ENCODE measurements around the gene NCBP2L. TPM values are rescaled to one million over a fixed set of nuclear protein-coding genes. Genes with fewer than 3 reads are reported as not detected.

The NCBP2L gene
- total RNA-seq, 2 experiments from 2014 or later, result not detected

DNA sequence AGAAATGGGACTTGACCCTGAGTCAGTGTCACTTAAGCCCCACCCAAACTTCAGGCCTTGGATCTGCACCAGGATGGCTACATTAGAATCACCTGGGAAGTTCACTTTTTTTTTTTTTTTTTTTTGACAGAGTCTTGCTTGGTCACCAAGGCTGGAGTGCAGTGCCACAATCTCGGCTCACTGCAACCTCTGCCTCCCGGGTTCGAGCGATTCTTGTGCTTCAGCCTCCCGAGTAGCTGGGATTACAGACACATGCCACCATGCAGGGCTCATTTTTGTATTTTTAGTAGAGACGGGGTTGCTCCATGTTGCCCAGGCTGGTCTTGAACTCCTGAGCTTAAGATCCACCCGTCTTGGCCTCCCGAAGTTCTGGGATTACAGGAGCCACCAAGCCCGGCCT is 3.0 kb downstream of the NCBP2L start:
- no peak for DNase-seq (ENCODE audit: low spot score)
- Histone ChIP-seq H3K27ac (ENCODE audit: low read depth, low read length, poor library complexity, severe bottlenecking) (no peak overlapping the region), H3K9me2 (ENCODE audit: insufficient read depth, low read length) (no peaks in the 10 kb centered on the region), H3K79me2 (ENCODE audit: insufficient read depth, low read depth, low read length) (no peaks in the 10 kb centered on the region), H3K4me1 (ENCODE audit: insufficient read depth, low read length, poor library complexity, severe bottlenecking) (peaks cover 11% of the 10 kb centered on the region), H4K20me1 (ENCODE audit: insufficient read depth, low read length) (no peaks in the 10 kb centered on the region), H2AFZ (ENCODE audit: low read length) (no peak overlapping the region), H3K4me2 (ENCODE audit: low read length) (no peak overlapping the region), H3K9me3 (ENCODE audit: low read length) (no peaks in the 10 kb centered on the region), H3K4me3 (ENCODE audit: low read depth, low read length, poor library complexity, severe bottlenecking) (no peak overlapping the region), H3K36me3 (ENCODE audit: insufficient read depth, low read length) (no peaks in the 10 kb centered on the region)
- intact Hi-C loops (cut with micrococcal nuclease; ENCODE audit: unreplicated experiment), result no loop called here
- ChIA-PET CTCF (ENCODE audit: unreplicated experiment) (no interaction called here), POLR2A (interaction anchor here (0.5 kb wide), 1 partner anchor 8 kb away, joined by 5 read pairs; no protein-coding TSS in a partner anchor)
- no peak for TF ChIP-seq CTCF (conservative IDR thresholded peaks at IDR 0.05; ENCODE audit: low read length)
- no peak for TF ChIP-seq EZH2phosphoT487 (IDR thresholded peaks at IDR 0.05; ENCODE audit: borderline replicate concordance, low read depth, low read length)
- BruUV-seq (replicated peaks), result no TSS peak

DNA sequence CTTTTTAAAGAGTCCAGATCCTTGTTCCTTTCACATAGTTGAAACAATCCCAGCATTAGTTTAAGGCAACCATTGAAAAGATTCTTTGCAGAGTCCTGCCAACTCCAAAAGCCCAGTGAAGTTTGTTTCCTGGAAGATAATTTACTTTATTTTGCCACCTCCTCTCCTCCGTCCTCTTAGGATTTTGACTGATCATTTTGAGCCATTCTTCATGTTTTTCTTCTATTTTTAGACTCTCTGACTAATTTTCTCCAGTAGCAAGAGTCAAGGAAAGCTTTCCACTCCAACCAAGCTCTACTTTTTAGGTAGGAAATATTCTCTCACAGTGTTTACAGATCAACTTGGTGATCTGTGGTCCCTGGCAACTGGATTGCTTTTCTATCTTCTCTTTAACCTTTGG is 10.3 kb downstream of the NCBP2L start:
- Histone ChIP-seq H3K36me3 (ENCODE audit: insufficient read depth, low read length) (no peaks in the 10 kb centered on the region), H3K4me2 (ENCODE audit: low read length) (no peak overlapping the region), H3K4me3 (ENCODE audit: low read depth, low read length, poor library complexity, severe bottlenecking) (no peak overlapping the region), H3K27ac (ENCODE audit: low read depth, low read length, poor library complexity, severe bottlenecking) (no peak overlapping the region), H2AFZ (ENCODE audit: low read length) (no peak overlapping the region), H3K9me2 (ENCODE audit: insufficient read depth, low read length) (no peaks in the 10 kb centered on the region), H3K79me2 (ENCODE audit: insufficient read depth, low read depth, low read length) (no peaks in the 10 kb centered on the region), H3K9me3 (ENCODE audit: low read length) (no peaks in the 10 kb centered on the region), H3K4me1 (ENCODE audit: insufficient read depth, low read length, poor library complexity, severe bottlenecking) (no peaks in the 10 kb centered on the region), H4K20me1 (ENCODE audit: insufficient read depth, low read length) (no peaks in the 10 kb centered on the region)
- CTCF ChIA-PET (ENCODE audit: unreplicated experiment), result no interaction called here
- intact Hi-C loops (cut with micrococcal nuclease; ENCODE audit: unreplicated experiment), result no loop called here
- TF ChIP-seq CTCF (conservative IDR thresholded peaks at IDR 0.05; ENCODE audit: low read length) (no peak), EZH2phosphoT487 (IDR thresholded peaks at IDR 0.05; ENCODE audit: borderline replicate concordance, low read depth, low read length) (no peak)
- POLR2A ChIA-PET, result interaction anchor here (0.7 kb wide), 1 partner anchor 124 kb away, joined by 3 read pairs; no protein-coding TSS in a partner anchor
- BruUV-seq (replicated peaks), result no TSS peak
- no peak for DNase-seq (ENCODE audit: low spot score)

DNA sequence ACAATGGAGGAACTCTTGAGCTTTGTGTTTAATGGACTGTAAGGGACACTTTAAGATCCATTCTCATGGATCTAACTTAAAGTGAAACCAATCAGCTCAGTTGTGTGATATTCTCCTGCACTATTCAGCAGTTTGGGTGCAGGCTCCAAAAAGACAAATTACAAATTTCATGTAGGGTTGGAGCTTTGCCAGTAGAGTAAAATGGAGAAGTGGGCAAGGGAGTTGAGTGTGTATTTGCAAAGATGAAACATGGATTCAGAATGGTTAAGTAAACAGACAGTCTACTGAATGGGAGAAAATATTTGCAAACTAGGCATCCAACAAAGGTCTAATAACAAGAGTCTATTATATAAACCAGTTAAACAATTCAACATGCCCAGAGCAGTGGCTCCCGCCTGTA is 26.9 kb downstream of the NCBP2L start:
- ChIA-PET POLR2A (no interaction called here), CTCF (ENCODE audit: unreplicated experiment) (no interaction called here)
- no peak overlapping the region for H3K4me3 ChIP-seq (ENCODE audit: low read depth, low read length, poor library complexity, severe bottlenecking)
- H3K79me2 ChIP-seq (ENCODE audit: insufficient read depth, low read depth, low read length), result no peaks in the 10 kb centered on the region
- intact Hi-C loops (cut with micrococcal nuclease; ENCODE audit: unreplicated experiment), result no loop called here
- TF ChIP-seq CTCF (conservative IDR thresholded peaks at IDR 0.05; ENCODE audit: low read length), result no peak
- no peak for TF ChIP-seq EZH2phosphoT487 (IDR thresholded peaks at IDR 0.05; ENCODE audit: borderline replicate concordance, low read depth, low read length)
- no peak overlapping the region for H2AFZ ChIP-seq (ENCODE audit: low read length)
- no peak for DNase-seq (ENCODE audit: low spot score)
- H3K4me1 ChIP-seq (ENCODE audit: insufficient read depth, low read length, poor library complexity, severe bottlenecking), result no peaks in the 10 kb centered on the region
- no TSS peak for BruUV-seq (replicated peaks)
- H3K9me2 ChIP-seq (ENCODE audit: insufficient read depth, low read length), result no peaks in the 10 kb centered on the region
- H4K20me1 ChIP-seq (ENCODE audit: insufficient read depth, low read length), result no peaks in the 10 kb centered on the region
- H3K27ac ChIP-seq (ENCODE audit: low read depth, low read length, poor library complexity, severe bottlenecking), result no peak overlapping the region
- no peaks in the 10 kb centered on the region for H3K9me3 ChIP-seq (ENCODE audit: low read length)
- no peaks in the 10 kb centered on the region for H3K36me3 ChIP-seq (ENCODE audit: insufficient read depth, low read length)
- no peak overlapping the region for H3K4me2 ChIP-seq (ENCODE audit: low read length)
